PC-9 (cell line): ENCODE measurements around the gene CNTN5. TPM values are rescaled to one million over a fixed set of nuclear protein-coding genes. Genes with fewer than 3 reads are reported as not detected.

Experiments used
- BruUV-seq: library from RNA; stranded (reverse); fragments of 400-500 nt; replicated peaks from 2 replicates; lab custom pipeline; 2021; lab: Mats Ljungman, UMichigan
- CTCF ChIA-PET: fragments of 300-600 bp; sonication (Branson Sonifier 250); formaldehyde crosslinking; loops from one replicate; lab custom pipeline; 2022; ENCODE audit warnings: antibody characterized with exemption; lab: Charles Lee
- POLR2A ChIA-PET: fragments of 300-600 bp; sonication (Branson Sonifier 250); formaldehyde crosslinking; loops from one replicate; lab custom pipeline; 2022; ENCODE audit warnings: antibody characterized with exemption; ENCODE audit not compliant: unreplicated experiment; lab: Charles Lee
- DNase-seq, 2 experiments: peaks; one replicate each; pipeline versions ENCODE4 v3.0.0 to v3.0.0-alpha.2; 2015 to 2022; ENCODE audit warnings: mixed read lengths in 1 of 2
- H2AFZ ChIP-seq: fragments of 200-600 bp; sonication (generic); 2 replicates; pipeline ENCODE4 v1.8.1; 2017; ENCODE audit warnings: antibody characterized with exemption
- H3F3A ChIP-seq: fragments of 200-600 bp; sonication (generic); 2 replicates; pipeline ENCODE4 v1.8.1; 2017; ENCODE audit warnings: antibody characterized with exemption, mild to moderate bottlenecking, low read depth; ENCODE audit not compliant: insufficient read depth
- H3K27ac ChIP-seq: fragments of 200-600 bp; sonication (generic); 2 replicates; pipeline ENCODE4 v1.6.1; 2016; ENCODE audit warnings: mixed run types
- H3K27me3 ChIP-seq: fragments of 200-600 bp; sonication (generic); 2 replicates; pipeline ENCODE4 v1.6.1; 2016; ENCODE audit warnings: low read depth, mixed run types; ENCODE audit not compliant: insufficient read depth
- H3K36me3 ChIP-seq: fragments of 200-600 bp; sonication (generic); 2 replicates; pipeline ENCODE4 v1.6.1; 2016; ENCODE audit warnings: low read depth, mixed run types
- H3K4me1 ChIP-seq: fragments of 200-600 bp; sonication (generic); replicated peaks from 2 replicates; pipeline ENCODE4 v1.6.1; 2016; ENCODE audit warnings: mixed run types; ENCODE audit not compliant: insufficient read depth
- H3K4me2 ChIP-seq: fragments of 200-600 bp; sonication (generic); 2 replicates; pipeline ENCODE4 v1.6.1; 2017; ENCODE audit warnings: mixed run types
- H3K4me3 ChIP-seq: fragments of 200-600 bp; sonication (generic); 2 replicates; pipeline ENCODE4 v1.6.1; 2016; ENCODE audit warnings: mixed run types
- H3K79me2 ChIP-seq: fragments of 200-600 bp; sonication (generic); 2 replicates; pipeline ENCODE4 v1.6.1; 2017; ENCODE audit warnings: low read depth, mixed run types
- H3K9me2 ChIP-seq: fragments of 200-600 bp; sonication (generic); 2 replicates; pipeline ENCODE4 v1.8.1; 2017; ENCODE audit warnings: mild to moderate bottlenecking; ENCODE audit not compliant: insufficient read depth
- H3K9me3 ChIP-seq: fragments of 200-600 bp; sonication (generic); 2 replicates; pipeline ENCODE4 v1.8.1; 2016; ENCODE audit warnings: low read depth; ENCODE audit not compliant: insufficient read depth
- H4K20me1 ChIP-seq: fragments of 200-600 bp; sonication (generic); 2 replicates; pipeline ENCODE4 v1.8.1; 2017; ENCODE audit not compliant: insufficient read depth
- EZH2 ChIP-seq: fragments of 200-600 bp; sonication (generic); IDR thresholded peaks from 2 replicates; pipeline ENCODE4 v1.8.0; 2017; ENCODE audit warnings: antibody characterized with exemption, low read depth
- intact Hi-C: fragments of 100-400 bp; cut with micrococcal nuclease; formaldehyde crosslinking; loops from one replicate; pipeline ENCODE4 v1.10.0; 2022; ENCODE audit not compliant: unreplicated experiment
- total RNA-seq: library from RNA; stranded (reverse); gene quantifications from 2 replicates; pipeline ENCODE4 v1.2.3, GENCODE V29; 2021
- TF ChIP-seq, protein P1 (sequence below): fragments of 200-600 bp; sonication (generic); conservative IDR thresholded peaks from 2 replicates; pipeline ENCODE4 v1.6.1; 2017; ENCODE audit warnings: mixed run types, antibody characterized with exemption, mild to moderate bottlenecking, moderate library complexity

Gene CNTN5
- total RNA-seq, 1 experiment from 2014 or later = not detected

GRCh38 chr11:99316776-99317520 is 296.2 kb downstream of the CNTN5 start:
- no peaks in the 10 kb centered on the region for H3K36me3 ChIP-seq
- no peak overlapping the region for H2AFZ ChIP-seq
- no peaks in the 10 kb centered on the region for H3K9me2 ChIP-seq
- no peaks in the 10 kb centered on the region for H3K9me3 ChIP-seq
- no peaks in the 10 kb centered on the region for H3K79me2 ChIP-seq
- no peak overlapping the region for H3K4me2 ChIP-seq
- DNase-seq = no peak
- no peaks in the 10 kb centered on the region for H3K27me3 ChIP-seq
- ChIA-PET CTCF (no interaction called here), POLR2A (no interaction called here)
- BruUV-seq = no TSS peak
- H3K4me3 ChIP-seq = no peak overlapping the region
- TF ChIP-seq, protein P1, sequence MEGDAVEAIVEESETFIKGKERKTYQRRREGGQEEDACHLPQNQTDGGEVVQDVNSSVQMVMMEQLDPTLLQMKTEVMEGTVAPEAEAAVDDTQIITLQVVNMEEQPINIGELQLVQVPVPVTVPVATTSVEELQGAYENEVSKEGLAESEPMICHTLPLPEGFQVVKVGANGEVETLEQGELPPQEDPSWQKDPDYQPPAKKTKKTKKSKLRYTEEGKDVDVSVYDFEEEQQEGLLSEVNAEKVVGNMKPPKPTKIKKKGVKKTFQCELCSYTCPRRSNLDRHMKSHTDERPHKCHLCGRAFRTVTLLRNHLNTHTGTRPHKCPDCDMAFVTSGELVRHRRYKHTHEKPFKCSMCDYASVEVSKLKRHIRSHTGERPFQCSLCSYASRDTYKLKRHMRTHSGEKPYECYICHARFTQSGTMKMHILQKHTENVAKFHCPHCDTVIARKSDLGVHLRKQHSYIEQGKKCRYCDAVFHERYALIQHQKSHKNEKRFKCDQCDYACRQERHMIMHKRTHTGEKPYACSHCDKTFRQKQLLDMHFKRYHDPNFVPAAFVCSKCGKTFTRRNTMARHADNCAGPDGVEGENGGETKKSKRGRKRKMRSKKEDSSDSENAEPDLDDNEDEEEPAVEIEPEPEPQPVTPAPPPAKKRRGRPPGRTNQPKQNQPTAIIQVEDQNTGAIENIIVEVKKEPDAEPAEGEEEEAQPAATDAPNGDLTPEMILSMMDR = no peak
- no peak for TF ChIP-seq EZH2
- no peaks in the 10 kb centered on the region for H3F3A ChIP-seq
- H3K4me1 ChIP-seq = no peaks in the 10 kb centered on the region
- H3K27ac ChIP-seq = no peak overlapping the region
- intact Hi-C loops = no loop called here
- H4K20me1 ChIP-seq = no peaks in the 10 kb centered on the region

- Histone ChIP-seq H2AFZ (no peak overlapping the region), H3F3A (no peaks in the 10 kb centered on the region), H3K9me3 (no peaks in the 10 kb centered on the region; the same call in 1 of the 2 replicates), H3K4me1 (no peaks in the 10 kb centered on the region; the same call in 1 of the 2 replicates), H3K4me3 (no peak overlapping the region), H4K20me1 (no peaks in the 10 kb centered on the region), H3K27me3 (no peaks in the 10 kb centered on the region), H3K27ac (no peak overlapping the region), H3K4me2 (no peak overlapping the region), H3K9me2 (no peaks in the 10 kb centered on the region), H3K79me2 (no peaks in the 10 kb centered on the region), H3K36me3 (no peaks in the 10 kb centered on the region)
- ChIA-PET POLR2A (no interaction called here), CTCF (no interaction called here)
- no peak for TF ChIP-seq EZH2
- TF ChIP-seq, protein P1 = no peak
- DNase-seq = no peak
- no TSS peak for BruUV-seq
- intact Hi-C loops = no loop called here
These were observed 300.1 kb downstream of the CNTN5 start for GRCh38 chr11:99320769-99321290.

DNA sequence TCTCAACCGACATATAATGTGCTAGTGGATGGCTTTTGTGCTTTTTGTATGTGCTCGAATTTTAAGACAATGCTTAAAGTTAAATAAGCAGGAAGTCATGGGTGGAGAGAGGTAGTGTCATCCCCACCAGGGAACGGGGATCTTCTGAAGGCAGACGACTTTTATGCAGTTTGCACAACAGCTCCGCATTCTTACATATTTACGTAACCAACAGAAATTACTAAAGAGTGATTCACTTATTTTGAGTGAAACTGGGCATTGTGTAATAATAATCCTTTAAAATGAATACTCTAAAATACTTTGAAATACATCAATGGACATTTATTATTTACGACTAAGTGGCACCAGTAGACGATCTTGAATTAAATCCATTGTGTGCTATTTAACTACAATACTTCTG is 305.1 kb downstream of the CNTN5 start:
- no peaks in the 10 kb centered on the region; the same call in 1 of the 2 replicates for H3K4me1 ChIP-seq
- no peaks in the 10 kb centered on the region; the same call in 1 of the 2 replicates for H3K9me3 ChIP-seq
- intact Hi-C loops = no loop called here
- no peaks in the 10 kb centered on the region for H4K20me1 ChIP-seq
- H3K36me3 ChIP-seq = no peaks in the 10 kb centered on the region
- TF ChIP-seq, protein P1 = no peak
- TF ChIP-seq EZH2 = no peak
- H3K4me3 ChIP-seq = no peak overlapping the region
- H3K79me2 ChIP-seq = no peaks in the 10 kb centered on the region
- no TSS peak for BruUV-seq
- CTCF ChIA-PET = no interaction called here
- POLR2A ChIA-PET = no interaction called here
- no peaks in the 10 kb centered on the region for H3K27me3 ChIP-seq
- no peak overlapping the region; the same call in 1 of the 2 replicates for H2AFZ ChIP-seq
- H3F3A ChIP-seq = no peaks in the 10 kb centered on the region
- H3K9me2 ChIP-seq = no peaks in the 10 kb centered on the region
- peak; percentile 14 to 74 for DNase-seq
- H3K4me2 ChIP-seq = peak overlapping the region; percentile 23; the same call in 1 of the 2 replicates
- H3K27ac ChIP-seq = peak overlapping the region; percentile 11
